ENCODE data around the gene PROSER3. TPM values are rescaled to one million over a fixed set of nuclear protein-coding genes. Genes with fewer than 3 reads are reported as not detected.

PROSER3 gene
- total and polyA plus RNA-seq, 2 of the 13 experiments (the other 11 are each of a cell fraction or from before 2014, with no cell fraction given), result 5.1 to 5.7 TPM

- peak; percentile 76 for TF ChIP-seq PBX2 (CRISPR knock-in tag; IDR thresholded peaks at IDR 0.05)
- TF ChIP-seq AKNA (CRISPR knock-in tag; IDR thresholded peaks at IDR 0.05; ENCODE audit: borderline replicate concordance), result no peak
- no peak for TF ChIP-seq NBN (conservative IDR thresholded peaks at IDR 0.05)
- no peak for TF ChIP-seq ZSCAN31 (CRISPR knock-in tag; IDR thresholded peaks at IDR 0.05; ENCODE audit: low read depth)
- TF ChIP-seq RBAK (CRISPR knock-in tag; IDR thresholded peaks at IDR 0.05), result no peak
- TF ChIP-seq THRA (CRISPR knock-in tag; IDR thresholded peaks at IDR 0.05; ENCODE audit: borderline replicate concordance), result no peak
- TF ChIP-seq ZBTB21 (CRISPR knock-in tag; IDR thresholded peaks at IDR 0.05), result peak; percentile 49; the same call in 1 of the 2 replicates
- 0 out of 2 replicates have a peak, but pooled peaks have one; percentile 29 for TF ChIP-seq MED1 (CRISPR knock-in tag; IDR thresholded peaks at IDR 0.05)
- no peak for TF ChIP-seq NFE2L1 (CRISPR knock-in tag; IDR thresholded peaks at IDR 0.05; ENCODE audit: borderline replicate concordance)
- TF ChIP-seq ZNF275 (CRISPR knock-in tag; IDR thresholded peaks at IDR 0.05; ENCODE audit: borderline replicate concordance), result 0 out of 2 replicates have a peak, but pooled peaks have one; percentile 32
- no peak for TF ChIP-seq ZSCAN12 (CRISPR knock-in tag; IDR thresholded peaks at IDR 0.05)
These were observed 38.4 kb upstream of the PROSER3 start (continued) for GRCh38 chr19:35719402-35720162.

All from HepG2 (cell line).